Stimulated activated CD8-positive, alpha-beta memory T cell treated with anti-CD3 and anti-CD28 coated beads, Interleukin-2, amount 100 ng/mL, for 1 hour (primary cell): ENCODE results near the gene TWNK.
A peak's percentile ranks its signal among the peaks of the same experiment; 100 is the strongest.

Experiments
- DNase-seq, 2 donors: peaks; one replicate each; pipeline ENCODE4 v3.0.0-alpha.2; 2020; ENCODE audit warnings: low read depth in 2 of 2

The TWNK gene

DNA sequence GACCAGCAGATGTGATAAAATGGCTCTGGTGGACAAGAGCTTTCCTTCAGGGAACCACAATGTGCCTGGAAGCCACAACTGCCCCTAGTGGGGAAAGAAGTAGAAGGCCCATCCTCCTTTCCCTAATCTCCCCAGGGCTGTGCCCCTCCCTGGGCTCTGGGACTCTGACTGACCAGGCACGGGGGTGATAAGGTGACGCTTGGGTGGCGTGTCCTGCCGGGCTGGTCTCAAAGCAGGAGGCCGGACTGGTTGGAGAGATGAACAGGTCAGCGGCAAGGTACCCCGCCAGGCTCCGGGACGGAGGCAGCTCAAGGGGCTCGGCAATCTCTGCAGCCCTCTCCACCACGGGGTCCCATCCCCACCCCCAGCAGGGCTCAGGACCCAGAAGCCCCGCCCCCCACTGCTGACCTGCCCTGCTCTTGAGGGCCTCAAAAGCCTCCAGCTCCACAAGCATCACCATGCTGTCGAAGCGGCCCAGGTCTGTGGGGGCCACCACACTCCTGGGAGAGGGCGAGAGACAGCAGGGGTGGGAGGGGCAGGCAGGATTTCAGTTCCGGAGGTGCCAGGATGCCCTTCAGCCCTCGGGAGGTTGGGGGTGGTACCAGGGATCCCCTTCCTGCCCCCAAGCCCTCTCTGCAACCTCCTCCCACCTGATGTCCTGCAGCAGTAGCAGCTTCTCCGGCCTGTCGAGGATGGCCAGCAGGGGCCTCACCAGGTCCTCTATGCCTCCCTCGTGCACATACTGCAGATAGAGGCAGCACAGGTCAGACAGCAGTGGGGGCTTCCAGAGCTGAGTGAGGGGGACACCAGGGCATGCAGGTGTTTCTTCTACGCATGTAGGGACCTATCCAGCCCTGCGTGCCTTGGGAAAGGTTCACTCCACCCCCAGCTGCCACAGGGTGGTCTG, 24.4 kb downstream of the TWNK start:
- DNase-seq, result no peak

GRCh38 chr10:101012525-101013364, 25.4 kb downstream of the TWNK start:
- DNase-seq, result peak; percentile 48 to 63

GRCh38 chr10:101013365-101013825, 26.1 kb downstream of the TWNK start:
- no peak for DNase-seq

DNA sequence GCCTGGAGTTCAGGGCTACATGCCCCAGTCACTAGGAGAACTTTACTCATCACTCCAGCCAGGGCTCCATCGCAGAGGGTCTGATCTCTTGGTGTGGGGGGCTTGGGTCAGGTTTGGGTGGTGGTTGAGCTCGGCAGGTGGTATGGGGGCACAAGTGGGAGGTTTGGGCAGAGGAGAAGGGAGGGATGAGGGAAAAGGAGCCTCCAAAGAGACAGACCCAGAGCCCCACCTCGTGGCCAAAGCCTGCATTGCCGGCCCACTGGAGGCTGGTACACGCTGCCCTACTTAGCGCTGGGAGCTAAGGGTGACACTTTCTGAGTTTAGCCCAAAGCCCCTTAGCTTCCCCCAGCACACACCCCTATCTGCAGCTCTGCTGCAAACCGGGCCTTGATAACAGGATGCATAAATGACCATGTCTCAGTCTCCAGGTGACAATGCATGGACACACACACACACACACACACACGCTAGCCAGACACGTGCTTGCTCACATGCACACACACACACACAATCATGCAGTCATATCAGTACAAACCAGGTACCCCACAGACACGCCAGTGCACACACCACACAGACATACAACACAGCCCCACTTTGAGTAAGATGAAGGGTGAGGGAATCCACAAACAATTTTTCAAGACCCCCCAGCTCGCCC, 27.0 kb downstream of the TWNK start:
- DNase-seq, result peak; percentile 58 to 64

- no peak for DNase-seq
Measured at GRCh38 chr10:101014966-101015581, 27.7 kb downstream of the TWNK start.

DNA sequence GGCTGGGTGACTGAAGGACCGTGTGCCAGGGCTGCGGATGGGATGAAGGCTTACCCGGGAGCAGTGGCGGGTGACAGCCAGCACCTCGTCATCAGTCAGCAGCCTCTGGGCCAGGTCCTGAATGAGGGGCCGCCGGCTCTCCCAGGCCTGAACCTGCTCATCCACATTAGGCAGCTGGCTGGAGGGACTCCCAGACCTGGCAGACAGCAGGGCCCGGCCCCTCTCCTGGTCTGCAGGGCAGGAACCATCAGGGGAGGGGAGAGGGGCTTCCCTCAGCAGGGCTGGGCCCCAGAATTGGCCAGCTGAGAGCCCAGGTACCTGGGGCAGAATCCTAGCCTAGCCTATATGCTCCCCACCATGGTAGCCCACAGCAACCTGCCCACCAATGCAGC, 28.2 kb downstream of the TWNK start:
- DNase-seq, result no peak

DNA sequence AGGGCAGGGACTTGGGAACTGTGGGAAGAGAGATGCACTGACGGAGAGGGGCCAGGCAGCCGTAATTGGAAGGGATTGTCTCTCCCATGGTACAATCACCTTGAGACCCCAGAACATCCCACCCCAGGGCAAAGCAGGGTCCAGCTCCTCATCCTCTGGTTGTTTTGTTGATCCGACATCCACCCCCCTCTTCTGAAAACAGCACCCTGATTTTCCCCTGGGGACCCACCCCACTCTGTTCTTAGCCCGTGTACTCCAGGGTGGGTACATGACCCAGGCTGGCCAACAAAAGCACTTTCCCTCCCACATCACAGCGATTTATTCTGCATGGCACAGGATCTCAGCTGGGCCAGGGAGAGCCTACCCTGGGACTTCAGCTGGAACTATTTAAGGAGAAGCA, 29.5 kb downstream of the TWNK start:
- DNase-seq, result no peak

DNA sequence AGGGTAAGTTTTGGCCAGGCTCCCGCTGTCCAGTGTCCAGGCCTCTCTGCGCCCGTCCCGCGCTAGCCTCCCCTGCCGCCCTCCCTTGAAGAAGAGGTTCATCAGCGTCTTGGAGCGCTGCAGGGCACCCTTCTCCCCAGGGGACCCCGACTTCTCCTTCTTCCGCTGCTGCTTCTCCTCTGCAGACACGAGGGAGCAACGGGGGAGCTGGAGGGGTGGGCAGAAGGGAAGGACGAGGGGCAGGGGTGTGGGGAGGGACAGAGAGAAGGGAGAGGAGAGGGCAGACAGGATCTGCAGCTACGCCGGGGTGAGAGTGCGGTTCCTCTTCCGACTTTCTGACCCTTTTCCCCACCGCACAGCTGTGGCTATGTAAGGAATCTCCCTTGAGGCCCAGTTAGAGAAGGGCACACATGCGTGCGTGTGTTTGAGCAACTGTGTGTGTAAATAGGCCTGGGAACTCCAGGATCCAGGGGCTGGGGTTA, 30.8 kb downstream of the TWNK start:
- DNase-seq, result no peak

GRCh38 chr10:101018600-101019439, 31.5 kb downstream of the TWNK start:
- peak; percentile 44 to 53 for DNase-seq

GRCh38 chr10:101019440-101019703, 32.0 kb downstream of the TWNK start:
- DNase-seq, result no peak

GRCh38 chr10:101020427-101021075, 33.2 kb downstream of the TWNK start:
- DNase-seq, result no peak

DNA sequence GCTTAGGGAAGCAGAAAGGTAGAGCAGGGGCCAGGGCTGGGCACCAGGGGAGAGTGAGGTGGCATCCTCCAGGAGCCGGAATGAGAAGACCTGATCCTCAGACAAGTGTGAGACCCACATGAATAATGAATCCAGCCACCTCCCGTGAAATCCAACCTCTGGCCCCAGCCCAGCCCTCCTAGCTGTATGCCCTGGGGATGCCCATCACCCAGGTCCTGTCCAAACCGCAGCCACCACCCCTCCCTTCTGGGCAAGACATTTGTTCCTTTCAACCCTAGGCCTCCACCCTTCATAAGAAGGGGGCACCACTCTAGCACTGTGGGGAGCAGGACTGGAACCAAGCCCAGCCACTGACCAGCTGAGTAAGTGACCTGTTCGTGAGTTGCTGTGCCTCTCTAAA, 33.9 kb downstream of the TWNK start:
- DNase-seq, result no peak

GRCh38 chr10:101021692-101022251, 34.4 kb downstream of the TWNK start:
- DNase-seq, result no peak

GRCh38 chr10:101022967-101023705, 35.8 kb downstream of the TWNK start:
- no peak for DNase-seq

GRCh38 chr10:101027106-101027720, 39.9 kb downstream of the TWNK start:
- DNase-seq, result no peak

DNA sequence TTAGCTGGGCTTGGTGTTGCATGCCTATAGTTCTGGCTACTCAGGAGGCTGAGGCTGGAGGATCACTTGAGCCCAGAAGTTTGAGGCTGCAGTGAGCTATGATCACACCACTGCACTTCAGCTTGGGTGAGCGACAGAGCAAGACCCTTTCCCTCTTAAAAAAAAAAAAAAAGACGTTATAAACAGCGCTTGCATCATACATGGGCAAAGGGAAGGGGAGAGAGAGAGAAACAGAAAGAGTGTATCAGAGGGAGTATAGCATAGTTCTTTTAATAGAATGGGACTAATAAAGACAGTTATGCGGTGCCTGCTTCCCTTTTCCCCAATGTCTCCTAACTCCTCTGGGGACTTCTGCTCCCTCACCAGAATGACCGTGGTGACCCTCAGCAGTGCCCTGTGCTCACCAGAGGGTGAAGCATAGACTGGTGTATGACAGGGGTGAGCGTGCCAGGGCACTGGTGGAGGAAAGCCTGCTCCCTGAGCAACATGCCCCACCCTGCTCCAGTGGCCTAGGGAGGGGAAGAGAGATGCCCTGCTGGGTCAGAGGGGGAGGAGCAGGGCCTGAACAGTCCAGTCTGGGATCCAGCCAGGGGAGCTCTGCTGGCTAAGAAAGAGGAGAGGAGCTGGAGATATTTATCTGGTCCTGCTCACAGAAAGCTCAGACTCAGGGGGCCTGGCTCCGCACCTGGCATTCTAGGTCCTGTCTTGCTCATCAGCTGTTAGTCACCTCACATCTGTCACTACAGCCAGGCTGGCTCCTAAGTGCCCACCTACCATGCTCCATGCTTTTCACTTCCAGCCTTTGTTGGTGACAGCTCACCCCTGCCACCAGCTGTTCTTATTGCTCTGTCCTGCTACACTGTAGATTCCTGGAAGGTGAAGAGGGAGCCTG, 41.3 kb downstream of the TWNK start:
- no peak for DNase-seq

DNA sequence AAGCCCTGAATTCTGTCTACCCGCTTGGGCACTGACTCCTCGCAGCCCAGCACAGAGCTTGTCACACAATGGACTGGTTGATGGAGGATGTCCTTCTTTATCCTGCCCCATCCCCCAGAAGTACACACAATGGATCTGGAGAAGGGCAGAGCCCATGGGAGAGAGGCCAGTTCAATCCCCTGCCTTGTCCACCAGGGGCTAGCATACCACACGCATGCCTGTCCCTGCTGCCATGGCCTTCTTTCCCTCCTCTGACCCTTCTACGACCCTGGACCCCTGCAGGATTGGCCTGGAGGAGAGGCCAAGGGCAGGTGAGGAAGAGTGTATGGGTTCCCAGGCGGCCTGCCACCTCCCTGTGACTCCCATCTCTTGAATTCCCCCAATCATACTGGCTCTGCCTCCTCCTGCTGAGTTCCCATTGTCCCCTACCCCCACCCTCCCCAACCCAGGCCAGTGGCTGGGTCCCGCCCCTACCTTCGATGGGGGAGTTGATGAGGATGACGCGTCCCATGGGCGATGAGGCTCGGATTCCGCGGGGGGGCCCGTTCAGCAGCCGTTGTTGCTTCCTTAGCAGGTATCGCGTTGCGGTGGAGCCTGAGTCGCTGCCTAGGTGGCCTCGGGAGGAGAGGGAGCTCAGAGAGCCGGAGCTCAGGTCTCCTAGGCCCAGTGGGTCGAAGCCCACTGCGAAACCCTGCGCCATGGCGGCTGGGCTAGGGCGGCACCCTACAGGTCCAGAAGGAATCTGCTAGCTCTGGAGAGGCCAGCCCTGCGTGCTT, 42.4 kb downstream of the TWNK start:
- no peak for DNase-seq
